OCI-LY7 (cell line): ENCODE data around the gene CCDC181. TPM values are rescaled to one million over a fixed set of nuclear protein-coding genes. Genes with fewer than 3 reads are reported as not detected.

ENCODE experiments used
- BruUV-seq: library from RNA; stranded (reverse); fragments of 400-500 nt; replicated peaks from 2 replicates; lab custom pipeline; 2021; lab: Mats Ljungman, UMichigan
- CTCF ChIA-PET: fragments of 300-600 bp; sonication (Branson Sonifier 250); formaldehyde crosslinking; loops from one replicate; lab custom pipeline; 2022; ENCODE audit warnings: antibody characterized with exemption; ENCODE audit not compliant: unreplicated experiment; lab: Charles Lee
- POLR2A ChIA-PET: fragments of 300-600 bp; sonication (Branson Sonifier 250); formaldehyde crosslinking; loops from one replicate; lab custom pipeline; 2022; ENCODE audit warnings: antibody characterized with exemption; lab: Charles Lee
- DNase-seq: peaks from one replicate; pipeline ENCODE4 v3.0.0-alpha.2; 2015; ENCODE audit warnings: low spot score
- H2AFZ ChIP-seq: fragments of 200-600 bp; sonication (generic), shearing (Covaris generic); 2 replicates; pipeline ENCODE4 v1.6.1; 2014; ENCODE audit warnings: mild to moderate bottlenecking, antibody characterized with exemption, low read length, moderate library complexity
- H3K27ac ChIP-seq: fragments of 200-600 bp; sonication (generic); 2 replicates; pipeline ENCODE4 v1.5.1; 2014; ENCODE audit warnings: mixed run types, low read depth, mild to moderate bottlenecking, moderate library complexity, low read length, inconsistent platforms; ENCODE audit not compliant: poor library complexity, severe bottlenecking
- H3K36me3 ChIP-seq: fragments of 200-600 bp; sonication (generic); 2 replicates; pipeline ENCODE4 v1.6.1; 2014; ENCODE audit warnings: mild to moderate bottlenecking, antibody characterized with exemption, low read length, moderate library complexity, mixed read lengths; ENCODE audit not compliant: insufficient read depth
- H3K4me1 ChIP-seq: fragments of 200-600 bp; sonication (generic); 2 replicates; pipeline ENCODE4 v1.5.1; 2014; ENCODE audit warnings: mild to moderate bottlenecking, low read length; ENCODE audit not compliant: insufficient read depth, poor library complexity, severe bottlenecking
- H3K4me2 ChIP-seq: fragments of 200-600 bp; sonication (generic); 2 replicates; pipeline ENCODE4 v1.6.1; 2014; ENCODE audit warnings: mild to moderate bottlenecking, low read length
- H3K4me3 ChIP-seq: fragments of 200-600 bp; sonication (generic); 2 replicates; pipeline ENCODE4 v1.5.1; 2014; ENCODE audit warnings: mild to moderate bottlenecking, low read depth, low read length; ENCODE audit not compliant: poor library complexity, severe bottlenecking
- H3K79me2 ChIP-seq: fragments of 200-600 bp; sonication (generic); 2 replicates; pipeline ENCODE4 v1.6.1; 2016; ENCODE audit warnings: low read depth, mild to moderate bottlenecking, low read length, moderate library complexity, mixed read lengths; ENCODE audit not compliant: insufficient read depth
- H3K9me2 ChIP-seq: fragments of 200-600 bp; sonication (generic); 2 replicates; pipeline ENCODE4 v1.6.1; 2016; ENCODE audit warnings: mild to moderate bottlenecking, low read length, mixed read lengths; ENCODE audit not compliant: insufficient read depth
- H3K9me3 ChIP-seq: fragments of 200-600 bp; sonication (generic); 2 replicates; pipeline ENCODE4 v1.6.1; 2014; ENCODE audit warnings: mild to moderate bottlenecking, mixed run types, low read length, mixed read lengths
- H4K20me1 ChIP-seq: fragments of 200-600 bp; sonication (generic); 2 replicates; pipeline ENCODE4 v1.6.1; 2014; ENCODE audit warnings: mild to moderate bottlenecking, antibody characterized with exemption, low read length, moderate library complexity, mixed read lengths; ENCODE audit not compliant: insufficient read depth
- EZH2phosphoT487 ChIP-seq: fragments of 200-600 bp; sonication (generic); IDR thresholded peaks from 2 replicates; pipeline ENCODE4 v1.6.1; 2018; ENCODE audit warnings: low read depth, borderline replicate concordance, mild to moderate bottlenecking, mixed run types, antibody characterized with exemption, low read length, moderate library complexity, mixed read lengths
- intact Hi-C: fragments of 100-400 bp; cut with micrococcal nuclease; formaldehyde crosslinking; loops from one replicate; pipeline ENCODE4 v1.10.0; 2022; ENCODE audit not compliant: unreplicated experiment
- total RNA-seq, 2 experiments: library from RNA; depleted of rRNA in 1 of 2; stranded (reverse); fragments of >200 nt in 1 of 2; shearing (Covaris generic) in 1 of 2; gene quantifications; 2 replicates each; pipeline ENCODE4 v1.2.3, GENCODE V29; 2014 to 2022
- TF ChIP-seq, protein P1 (sequence below): fragments of 200-600 bp; sonication (generic); conservative IDR thresholded peaks from 2 replicates; pipeline ENCODE4 v1.5.1; 2014; ENCODE audit warnings: mild to moderate bottlenecking, antibody characterized with exemption, low read length, moderate library complexity, mixed read lengths

Gene CCDC181
- total RNA-seq, 2 experiments from 2014 or later, result not detected

- no peak overlapping the region for H3K4me3 ChIP-seq
- TF ChIP-seq EZH2phosphoT487, result no peak
- TF ChIP-seq, protein P1, sequence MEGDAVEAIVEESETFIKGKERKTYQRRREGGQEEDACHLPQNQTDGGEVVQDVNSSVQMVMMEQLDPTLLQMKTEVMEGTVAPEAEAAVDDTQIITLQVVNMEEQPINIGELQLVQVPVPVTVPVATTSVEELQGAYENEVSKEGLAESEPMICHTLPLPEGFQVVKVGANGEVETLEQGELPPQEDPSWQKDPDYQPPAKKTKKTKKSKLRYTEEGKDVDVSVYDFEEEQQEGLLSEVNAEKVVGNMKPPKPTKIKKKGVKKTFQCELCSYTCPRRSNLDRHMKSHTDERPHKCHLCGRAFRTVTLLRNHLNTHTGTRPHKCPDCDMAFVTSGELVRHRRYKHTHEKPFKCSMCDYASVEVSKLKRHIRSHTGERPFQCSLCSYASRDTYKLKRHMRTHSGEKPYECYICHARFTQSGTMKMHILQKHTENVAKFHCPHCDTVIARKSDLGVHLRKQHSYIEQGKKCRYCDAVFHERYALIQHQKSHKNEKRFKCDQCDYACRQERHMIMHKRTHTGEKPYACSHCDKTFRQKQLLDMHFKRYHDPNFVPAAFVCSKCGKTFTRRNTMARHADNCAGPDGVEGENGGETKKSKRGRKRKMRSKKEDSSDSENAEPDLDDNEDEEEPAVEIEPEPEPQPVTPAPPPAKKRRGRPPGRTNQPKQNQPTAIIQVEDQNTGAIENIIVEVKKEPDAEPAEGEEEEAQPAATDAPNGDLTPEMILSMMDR, result no peak
- CTCF ChIA-PET, result no interaction called here
- H2AFZ ChIP-seq, result no peak overlapping the region
- H3K4me1 ChIP-seq, result no peaks in the 10 kb centered on the region
- DNase-seq, result no peak
- BruUV-seq, result no TSS peak
- no peak overlapping the region for H3K27ac ChIP-seq
- intact Hi-C loops, result no loop called here
- no peaks in the 10 kb centered on the region for H4K20me1 ChIP-seq
- POLR2A ChIA-PET, result interaction anchor here (0.5 to 0.7 kb wide), 3 partner anchors 9 to 161 kb away, joined by 3 to 4 read pairs (median 3); no protein-coding TSS in a partner anchor
- H3K79me2 ChIP-seq, result no peaks in the 10 kb centered on the region
- no peaks in the 10 kb centered on the region for H3K9me2 ChIP-seq
- peaks cover 46% of the 10 kb centered on the region for H3K36me3 ChIP-seq
- no peak overlapping the region for H3K4me2 ChIP-seq
- no peaks in the 10 kb centered on the region for H3K9me3 ChIP-seq
Observed at GRCh38 chr1:169387399-169387798, 39.9 kb downstream of the CCDC181 start.

GRCh38 chr1:169383449-169383848, 43.8 kb downstream of the CCDC181 start:
- H3K4me1 ChIP-seq, result no peaks in the 10 kb centered on the region
- no peaks in the 10 kb centered on the region for H3K79me2 ChIP-seq
- no peak overlapping the region for H2AFZ ChIP-seq
- peaks cover 41% of the 10 kb centered on the region for H3K36me3 ChIP-seq
- H3K9me2 ChIP-seq, result no peaks in the 10 kb centered on the region
- no TSS peak for BruUV-seq
- no peak overlapping the region for H3K4me3 ChIP-seq
- POLR2A ChIA-PET, result interaction anchor here (0.7 kb wide), 1 partner anchor 38 kb away, joined by 4 read pairs; no protein-coding TSS in a partner anchor
- no peaks in the 10 kb centered on the region for H3K9me3 ChIP-seq
- TF ChIP-seq, protein P1, result no peak
- no peak for TF ChIP-seq EZH2phosphoT487
- intact Hi-C loops, result no loop called here
- no peaks in the 10 kb centered on the region for H4K20me1 ChIP-seq
- CTCF ChIA-PET, result no interaction called here
- DNase-seq, result no peak
- H3K4me2 ChIP-seq, result no peak overlapping the region
- H3K27ac ChIP-seq, result no peak overlapping the region

DNA sequence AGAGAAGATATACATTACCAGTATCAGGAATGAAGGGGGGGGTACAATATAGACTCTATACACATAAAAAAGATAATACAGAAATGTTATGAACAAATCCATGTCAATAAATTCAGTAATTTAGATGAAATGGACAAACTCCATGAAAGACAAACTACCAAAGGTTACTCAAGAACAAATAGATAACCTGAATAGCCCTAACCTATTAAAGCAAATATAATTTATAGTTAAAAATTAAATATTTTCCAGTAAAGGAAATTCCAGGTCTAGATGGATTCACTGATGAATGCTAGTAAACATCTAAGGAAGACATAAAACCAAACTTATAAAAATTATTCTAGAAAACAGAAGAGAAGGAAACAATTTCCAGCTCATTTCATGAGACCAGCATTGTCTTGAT, 46.1 kb downstream of the CCDC181 start:
- Histone ChIP-seq H3K9me3 (no peaks in the 10 kb centered on the region), H3K4me2 (no peak overlapping the region), H3K4me3 (no peak overlapping the region), H2AFZ (no peak overlapping the region), H4K20me1 (no peaks in the 10 kb centered on the region), H3K4me1 (no peaks in the 10 kb centered on the region), H3K9me2 (no peaks in the 10 kb centered on the region), H3K27ac (no peak overlapping the region), H3K79me2 (no peaks in the 10 kb centered on the region), H3K36me3 (peaks cover 49% of the 10 kb centered on the region; the same call in 1 of the 2 replicates)
- ChIA-PET POLR2A (interaction anchor here (1.0 kb wide), 1 partner anchor 321 kb away, joined by 4 read pairs; no protein-coding TSS in a partner anchor), CTCF (no interaction called here)
- TF ChIP-seq, protein P1, result no peak
- no peak for TF ChIP-seq EZH2phosphoT487
- intact Hi-C loops, result no loop called here
- DNase-seq, result no peak
- no TSS peak for BruUV-seq
